ENCODE data around the gene NAALADL2. TPM values are rescaled to one million over a fixed set of nuclear protein-coding genes. Genes with fewer than 3 reads are reported as not detected.

Gene NAALADL2
- total RNA-seq, 4 donors from 2014 or later: 0.85 to 6.3 (median 1.6) TPM

DNA sequence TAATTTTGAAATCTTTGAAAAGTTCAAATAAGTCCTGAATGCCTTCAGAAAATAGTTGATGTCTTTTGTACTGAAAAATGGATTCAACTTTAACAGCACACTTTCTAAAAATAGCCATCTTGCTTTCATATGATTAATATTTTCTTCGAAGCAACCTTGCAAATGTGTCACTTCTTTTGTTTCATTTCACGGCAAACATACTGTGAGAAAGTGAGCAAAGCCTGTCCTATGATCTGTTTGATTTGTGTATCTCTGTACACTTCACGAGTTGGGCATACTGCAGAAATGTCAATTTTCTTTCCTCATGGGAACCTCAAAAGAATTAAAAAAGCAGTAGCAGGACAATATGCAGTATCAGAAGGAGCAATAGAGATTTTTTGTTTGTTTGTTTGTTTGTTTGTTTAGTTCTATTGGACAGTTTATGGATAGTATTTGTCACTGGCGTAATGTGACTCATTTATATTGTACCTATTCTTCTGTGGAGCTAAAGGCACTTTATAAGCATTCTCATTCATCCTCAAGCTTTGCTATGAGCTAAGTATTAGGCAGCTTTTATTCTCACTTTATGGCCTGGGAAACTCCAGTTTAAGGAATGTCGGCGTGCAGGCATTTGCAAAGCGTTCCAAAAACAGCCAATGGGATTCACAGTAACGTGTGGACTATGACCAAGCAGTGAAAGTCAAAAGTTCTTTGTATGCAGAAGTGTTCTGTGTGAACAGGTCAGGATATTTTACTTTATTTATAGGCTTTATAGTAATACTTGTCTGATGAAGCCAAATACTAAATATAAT is 572.0 kb downstream of the NAALADL2 start:
- Histone ChIP-seq H3K4me3 (no peak overlapping the region), H3K27me3 (no peaks in the 10 kb centered on the region), H3K4me1 (no peaks in the 10 kb centered on the region), H3K36me3 (no peaks in the 10 kb centered on the region), H3K9me3 (no peaks in the 10 kb centered on the region), H3K27ac (no peak overlapping the region)
- TF ChIP-seq POLR2A (IDR thresholded peaks at IDR 0.05): no peak
- TF ChIP-seq, protein P1, sequence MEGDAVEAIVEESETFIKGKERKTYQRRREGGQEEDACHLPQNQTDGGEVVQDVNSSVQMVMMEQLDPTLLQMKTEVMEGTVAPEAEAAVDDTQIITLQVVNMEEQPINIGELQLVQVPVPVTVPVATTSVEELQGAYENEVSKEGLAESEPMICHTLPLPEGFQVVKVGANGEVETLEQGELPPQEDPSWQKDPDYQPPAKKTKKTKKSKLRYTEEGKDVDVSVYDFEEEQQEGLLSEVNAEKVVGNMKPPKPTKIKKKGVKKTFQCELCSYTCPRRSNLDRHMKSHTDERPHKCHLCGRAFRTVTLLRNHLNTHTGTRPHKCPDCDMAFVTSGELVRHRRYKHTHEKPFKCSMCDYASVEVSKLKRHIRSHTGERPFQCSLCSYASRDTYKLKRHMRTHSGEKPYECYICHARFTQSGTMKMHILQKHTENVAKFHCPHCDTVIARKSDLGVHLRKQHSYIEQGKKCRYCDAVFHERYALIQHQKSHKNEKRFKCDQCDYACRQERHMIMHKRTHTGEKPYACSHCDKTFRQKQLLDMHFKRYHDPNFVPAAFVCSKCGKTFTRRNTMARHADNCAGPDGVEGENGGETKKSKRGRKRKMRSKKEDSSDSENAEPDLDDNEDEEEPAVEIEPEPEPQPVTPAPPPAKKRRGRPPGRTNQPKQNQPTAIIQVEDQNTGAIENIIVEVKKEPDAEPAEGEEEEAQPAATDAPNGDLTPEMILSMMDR (IDR thresholded peaks at IDR 0.05): no peak
- no peak for DNase-seq
- intact Hi-C loops (cut with DNase I): no loop called here
- 45 to 56% methylated on average over 8 of the region's 8 CpGs for WGBS, 2 donors

DNA sequence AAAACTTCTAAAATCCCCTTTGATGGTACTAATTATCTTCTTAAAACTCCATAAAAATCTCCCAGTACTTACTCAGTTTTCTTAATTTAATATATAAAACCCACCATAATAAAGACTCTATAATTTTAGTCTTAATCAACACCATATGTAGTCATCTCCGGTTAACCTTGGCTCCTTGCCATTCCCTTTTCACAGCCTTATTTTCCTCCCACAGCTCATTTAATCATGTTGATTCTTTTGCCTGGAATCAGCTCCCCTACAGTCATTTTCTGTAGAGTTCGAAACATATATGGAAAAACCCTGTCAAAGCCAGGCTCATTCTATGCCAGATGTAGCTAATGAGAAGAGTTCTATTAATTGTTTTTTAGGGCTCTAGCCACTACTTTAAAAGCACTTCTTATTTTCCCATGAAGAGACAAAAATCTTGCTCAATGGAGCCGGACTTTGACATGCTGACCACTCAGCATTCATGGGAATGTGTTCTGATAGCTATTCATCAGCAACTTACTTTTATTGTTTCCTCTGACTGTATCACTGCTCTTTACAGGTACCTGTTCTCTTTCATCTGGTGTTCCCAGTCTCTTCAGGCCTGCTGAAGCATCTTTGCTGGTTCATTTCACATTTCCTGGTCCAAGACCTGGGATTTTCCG is 573.4 kb downstream of the NAALADL2 start:
- intact Hi-C loops (cut with DNase I): no loop called here
- Histone ChIP-seq H3K9me3 (no peaks in the 10 kb centered on the region), H3K36me3 (no peaks in the 10 kb centered on the region), H3K27ac (no peak overlapping the region), H3K4me1 (no peaks in the 10 kb centered on the region), H3K27me3 (no peaks in the 10 kb centered on the region), H3K4me3 (no peak overlapping the region)
- WGBS, 2 donors: 58 to 61% methylated on average over 4 of the region's 4 CpGs
- no peak for TF ChIP-seq POLR2A (IDR thresholded peaks at IDR 0.05)
- TF ChIP-seq, protein P1 (IDR thresholded peaks at IDR 0.05): no peak
- DNase-seq: no peak

DNA sequence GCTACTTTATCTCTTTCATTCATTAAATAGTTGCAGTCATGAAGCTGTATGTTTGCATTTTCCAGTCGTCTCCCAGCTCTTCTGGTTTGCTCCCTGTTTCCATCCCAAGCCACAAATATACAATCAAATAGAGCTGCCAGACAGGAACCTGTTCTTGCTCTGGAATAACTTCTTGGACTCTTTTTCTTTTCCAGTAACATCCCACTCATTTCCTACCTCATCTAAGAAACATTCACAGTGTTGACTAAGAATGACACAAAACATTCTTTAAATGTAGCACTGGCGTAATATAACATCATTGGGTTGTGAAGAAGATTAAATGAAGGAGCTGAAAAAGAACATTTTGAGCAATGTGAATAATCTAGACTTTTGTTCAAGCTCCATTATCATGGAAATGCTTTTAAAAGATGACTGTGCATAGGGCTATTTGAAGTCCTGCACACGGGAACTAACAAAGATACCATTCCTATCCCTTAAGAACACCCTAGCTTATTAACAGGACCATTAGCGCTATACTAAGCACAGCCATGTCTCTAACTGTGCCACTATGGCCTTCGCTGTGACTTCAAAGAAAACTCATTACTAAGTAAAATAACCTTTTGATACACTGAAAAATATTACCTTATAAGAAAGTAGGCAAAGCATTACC is 574.0 kb downstream of the NAALADL2 start:
- WGBS, 2 donors: 70 to 81% methylated on average over 5 of the region's 5 CpGs
- Histone ChIP-seq H3K4me1 (no peaks in the 10 kb centered on the region), H3K27me3 (no peaks in the 10 kb centered on the region), H3K27ac (no peak overlapping the region), H3K4me3 (no peak overlapping the region), H3K9me3 (no peaks in the 10 kb centered on the region), H3K36me3 (no peaks in the 10 kb centered on the region)
- intact Hi-C loops (cut with DNase I): no loop called here
- no peak for TF ChIP-seq POLR2A (IDR thresholded peaks at IDR 0.05)
- TF ChIP-seq, protein P1 (IDR thresholded peaks at IDR 0.05): no peak
- no peak for DNase-seq

DNA sequence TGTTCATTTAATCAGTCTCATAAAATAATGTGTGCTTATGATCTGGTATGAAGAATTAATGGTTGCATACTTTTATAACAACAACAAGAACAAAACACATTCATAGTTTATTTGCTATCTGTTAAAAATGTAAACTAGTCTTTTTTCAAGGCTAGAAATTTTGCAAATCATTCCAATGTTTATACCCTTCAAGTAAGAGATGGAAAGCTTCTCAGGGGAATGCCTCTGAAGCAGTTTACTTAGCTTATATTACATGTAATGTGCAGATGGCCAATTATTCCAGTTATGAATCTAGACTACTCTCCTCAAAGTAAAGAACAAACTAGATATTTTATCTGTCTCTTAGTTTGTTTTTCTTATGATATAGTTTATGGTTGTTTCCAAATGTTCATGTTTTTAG is 575.4 kb downstream of the NAALADL2 start:
- H3K4me1 ChIP-seq: no peaks in the 10 kb centered on the region
- no peak for TF ChIP-seq POLR2A (IDR thresholded peaks at IDR 0.05)
- TF ChIP-seq, protein P1 (IDR thresholded peaks at IDR 0.05): no peak
- no peak for DNase-seq
- no peaks in the 10 kb centered on the region for H3K9me3 ChIP-seq
- intact Hi-C loops (cut with DNase I): no loop called here
- H3K36me3 ChIP-seq: no peaks in the 10 kb centered on the region
- no peak overlapping the region for H3K27ac ChIP-seq
- no peak overlapping the region for H3K4me3 ChIP-seq
- no peaks in the 10 kb centered on the region for H3K27me3 ChIP-seq

DNA sequence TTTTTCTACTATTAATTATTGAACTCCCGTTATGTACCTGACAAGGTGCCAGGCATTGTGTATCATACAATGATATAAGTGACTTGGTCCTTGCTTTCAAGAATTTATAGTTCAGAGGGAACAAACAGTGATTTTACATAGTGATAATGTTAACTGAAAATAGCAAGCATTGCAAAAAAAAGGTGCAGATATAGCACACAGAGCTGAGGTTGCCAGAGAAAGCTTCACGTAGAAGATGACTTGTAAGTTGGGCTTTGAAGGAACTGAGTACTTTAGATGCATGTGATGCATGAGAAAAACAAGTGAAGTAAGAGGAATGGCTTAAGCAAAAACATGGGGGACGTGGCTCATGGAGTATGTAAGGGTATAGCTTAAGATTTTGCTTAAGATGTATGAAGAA is 584.5 kb downstream of the NAALADL2 start:
- no peaks in the 10 kb centered on the region for H3K4me1 ChIP-seq
- H3K27me3 ChIP-seq: no peaks in the 10 kb centered on the region
- TF ChIP-seq, protein P1 (IDR thresholded peaks at IDR 0.05): no peak
- no peak for TF ChIP-seq POLR2A (IDR thresholded peaks at IDR 0.05)
- H3K9me3 ChIP-seq: no peaks in the 10 kb centered on the region
- no peaks in the 10 kb centered on the region for H3K36me3 ChIP-seq
- no peak overlapping the region for H3K27ac ChIP-seq
- intact Hi-C loops (cut with DNase I): no loop called here
- 65 to 67% methylated on average over 3 of the region's 3 CpGs for WGBS, 2 donors
- DNase-seq: no peak
- no peak overlapping the region for H3K4me3 ChIP-seq
